Limb (tissue), 2 donors: ENCODE results near the gene RPS29.

Experiments
- DNase-seq, 2 donors: peaks; one replicate each; pipeline ENCODE4 v3.0.0-alpha.2; 2016; ENCODE audit errors: extremely low spot score in 2 of 2

The RPS29 gene

DNA sequence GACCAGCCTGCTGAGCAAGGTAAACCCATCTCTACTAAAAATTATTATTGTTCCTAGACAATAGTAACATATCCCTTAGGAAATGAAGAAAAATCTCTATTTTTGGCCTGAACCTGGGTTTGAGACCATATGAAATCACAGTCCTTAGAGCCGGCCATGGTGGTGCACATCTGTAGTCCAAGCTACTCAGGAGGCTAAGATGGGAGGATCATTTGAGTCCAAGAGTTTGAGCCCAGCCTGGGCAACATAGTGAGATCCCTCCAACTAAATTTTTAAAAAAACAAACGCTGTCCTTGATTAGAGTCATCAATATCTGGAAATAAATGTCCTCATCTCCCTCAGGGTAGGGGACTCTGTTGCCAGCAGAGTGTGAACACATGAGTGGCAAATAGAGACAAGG is 34.6 kb downstream of the RPS29 start:
- no peak for DNase-seq

GRCh38 chr14:49550286-49551184 is 35.6 kb downstream of the RPS29 start:
- DNase-seq = peak in 1 of 2 donors; percentile 4

DNA sequence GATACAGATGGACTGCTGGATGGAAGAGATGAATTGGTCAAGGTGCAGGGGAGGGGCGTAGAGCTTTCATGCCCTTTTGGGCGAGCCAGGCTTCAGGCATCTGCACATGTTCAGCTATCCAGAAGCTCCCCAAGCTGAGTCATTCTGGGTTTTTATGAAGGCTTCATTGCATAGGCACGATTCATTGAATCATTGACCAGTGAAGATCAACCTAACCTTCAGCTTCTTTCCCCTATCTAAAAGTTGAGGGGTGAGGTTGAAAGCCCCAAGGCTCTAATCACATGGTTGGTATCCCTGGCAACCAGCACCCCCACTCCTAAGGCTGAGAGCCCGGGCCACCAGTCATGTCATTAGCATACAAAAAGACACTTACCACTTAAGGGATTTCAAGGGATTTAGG is 36.3 kb downstream of the RPS29 start:
- no peak for DNase-seq

GRCh38 chr14:49549446-49549845 is 36.7 kb downstream of the RPS29 start:
- DNase-seq = no peak

- no peak for DNase-seq
Measured at GRCh38 chr14:49546766-49547165, 39.4 kb downstream of the RPS29 start.

GRCh38 chr14:49545716-49546115 is 40.5 kb downstream of the RPS29 start:
- DNase-seq = no peak

- no peak for DNase-seq
Measured at GRCh38 chr14:49545071-49545470, 41.1 kb downstream of the RPS29 start.

- no peak for DNase-seq
Measured at GRCh38 chr14:49541049-49541448, 45.1 kb downstream of the RPS29 start.

- no peak for DNase-seq
Measured at GRCh38 chr14:49538852-49539251, 47.3 kb downstream of the RPS29 start.
